K562 (cell line): ENCODE results near the gene RNF215.

Source experiments
- CEBPB ChIP-seq: fragments of 450-650 bp; IDR thresholded peaks from 2 replicates; pipeline ENCODE4 v1.6.1; 2016; ENCODE audit warnings: missing genetic modification characterization, missing compliant biosample characterization
- ZEB2 ChIP-seq: fragments of 450-650 bp; IDR thresholded peaks from 2 replicates; pipeline ENCODE4 v1.6.1; 2016

GRCh38 chr22:30425327-30425615, 38.1 kb upstream of the RNF215 start:
- TF ChIP-seq ZEB2 (no peak), CEBPB (tag) (no peak)
